Psoas muscle (tissue), 8 donors: ENCODE data around the gene C16orf87. TPM values are rescaled to one million over a fixed set of nuclear protein-coding genes. Genes with fewer than 3 reads are reported as not detected.

Source experiments
- ATAC-seq, 4 donors: fragments of 200-7000 bp; cut with Tn5 transposase; one replicate each; pipeline ENCODE4 v1.9.1; 2020; ENCODE audit warnings: moderate library complexity in 3 of 4, mild to moderate bottlenecking in 2 of 4
- DNase-seq, 2 donors: peaks; one replicate each; pipeline ENCODE4 v3.0.0-alpha.2; 2020
- H3K27ac ChIP-seq: fragments of 200-600 bp; one replicate; pipeline ENCODE4 v1.8.0; 2022
- H3K27me3 ChIP-seq, 3 donors: fragments of 200-600 bp in 1 of 3; one replicate each; pipeline versions ENCODE4 v1.6.1 to v1.8.0; 2013 to 2022; ENCODE audit warnings: low read length in 2 of 3, mild to moderate bottlenecking in 2 of 3, moderate library complexity in 1 of 3; ENCODE audit not compliant: insufficient read depth in 3 of 3
- H3K36me3 ChIP-seq, 2 donors: fragments of 200-600 bp in 1 of 2; one replicate each; pipeline versions ENCODE4 v1.6.1 to v1.8.0; 2013 to 2022; ENCODE audit warnings: low read depth in 1 of 2, mild to moderate bottlenecking in 1 of 2, moderate library complexity in 1 of 2; ENCODE audit not compliant: insufficient read depth in 1 of 2
- H3K4me1 ChIP-seq: fragments of 200-600 bp; one replicate; pipeline ENCODE4 v1.8.0; 2022
- H3K4me3 ChIP-seq: fragments of 200-600 bp; one replicate; pipeline ENCODE4 v1.8.0; 2022; ENCODE audit warnings: mild to moderate bottlenecking
- H3K9me3 ChIP-seq: fragments of 200-600 bp; one replicate; pipeline ENCODE4 v1.8.0; 2022
- CTCF ChIP-seq: fragments of 200-600 bp; IDR thresholded peaks from one replicate; pipeline ENCODE4 v1.8.0; 2022; ENCODE audit warnings: antibody characterized with exemption
- WGBS, 3 donors: extraction: QIAGEN DNeasy Blood & Tissue Kit; methylation state at CpG; one replicate each; pipeline versions ENCODE4 v1.1.6 to v1.1.7; 2013; 5-methylcytosine and 5-hydroxymethylcytosine counted together
- intact Hi-C, 2 donors: fragments of 100-400 bp; cut with DNase I; formaldehyde crosslinking; loops; one replicate each; pipeline versions ENCODE4 v1.11.0 to v1.14.2; 2022
- polyA plus RNA-seq, 3 donors: library from polyadenylated mRNA; stranded (reverse); fragments of 200-250 nt; gene quantifications; one replicate each; pipeline ENCODE4 v1.2.3, GENCODE V29; 2013
- total RNA-seq, 4 donors: library from RNA; stranded (reverse); fragmentation: NEBNext Ultra II Directional in 2 of 4; extraction: Animal tissue kit (Norgen Biotek cat#: 25700) in 2 of 4; gene quantifications; one replicate each; pipeline versions ENCODE4 v1.2.1 to v1.2.4, GENCODE V29; 2021 to 2023
- donor health status: healthy with polysubstance abuse.
- donor health status: DM: no; HTN: no; CAD: no; lungs with moderate emphysema.
- donor health status: Bipolar disorder and iron deficiency.
- donor health status: healthy.
- donor health status: DM: yes; HTN: yes; CAD: no.
- donor health status: DM: no; HTN: no; CAD: no.
- donor health status: DM: no; HTN: no; CAD: no.
- donor health status: DM: yes; HTN: yes; CAD: no.

The C16orf87 gene
- total and polyA plus RNA-seq, 7 donors, result 5.8 to 29.4 (median 20.1) TPM

GRCh38 chr16:46844771-46845170 lies 13.8 kb upstream of the C16orf87 start:
- no peaks in the 10 kb centered on the region for H3K9me3 ChIP-seq
- DNase-seq (no peak), ATAC-seq (no peak)
- intact Hi-C loops, result no loop called here
- WGBS, 3 donors, result 70 to 80% (median 71%) methylated on average over 10 of the region's 10 CpGs
- no peaks in the 10 kb centered on the region for H3K4me1 ChIP-seq
- no peak for TF ChIP-seq CTCF
- no peak overlapping the region for H3K4me3 ChIP-seq
- H3K27me3 ChIP-seq, result peaks cover 0 to 4% (median 1%) of the 10 kb centered on the region in 3 donors
- no peaks in the 10 kb centered on the region for H3K36me3 ChIP-seq
- H3K27ac ChIP-seq, result no peak overlapping the region

GRCh38 chr16:46843898-46844642 lies 13.1 kb upstream of the C16orf87 start:
- DNase-seq (no peak), ATAC-seq (peak in 3 of 4 donors; percentile 31 to 46 (median 40))
- no peak for TF ChIP-seq CTCF
- Histone ChIP-seq H3K4me1 (no peaks in the 10 kb centered on the region), H3K9me3 (no peaks in the 10 kb centered on the region), H3K36me3 (no peaks in the 10 kb centered on the region), H3K4me3 (peak overlapping the region; percentile 19), H3K27ac (no peak overlapping the region), H3K27me3 (peaks cover 0 to 4% (median 1%) of the 10 kb centered on the region in 3 donors)
- intact Hi-C loops, result no loop called here
- 38 to 50% (median 41%) methylated on average over 71 to 74 of the region's 74 CpGs for WGBS, 3 donors

GRCh38 chr16:46842192-46842895 lies 11.4 kb upstream of the C16orf87 start:
- 96 to 99% (median 97%) methylated on average over 18 of the region's 18 CpGs for WGBS, 3 donors
- no peaks in the 10 kb centered on the region for H3K9me3 ChIP-seq
- no peak for TF ChIP-seq CTCF
- DNase-seq (no peak), ATAC-seq (no peak)
- no peaks in the 10 kb centered on the region for H3K4me1 ChIP-seq
- intact Hi-C loops, result no loop called here
- H3K36me3 ChIP-seq, result no peaks in the 10 kb centered on the region
- H3K27ac ChIP-seq, result no peak overlapping the region
- no peak overlapping the region for H3K4me3 ChIP-seq
- H3K27me3 ChIP-seq, result peaks cover 0 to 4% (median 1%) of the 10 kb centered on the region in 3 donors

GRCh38 chr16:46839986-46840443 lies 9.0 kb upstream of the C16orf87 start:
- no peaks in the 10 kb centered on the region for H3K4me1 ChIP-seq
- no peak overlapping the region for H3K4me3 ChIP-seq
- ATAC-seq (no peak), DNase-seq (no peak)
- TF ChIP-seq CTCF, result no peak
- intact Hi-C loops, result no loop called here
- 72 to 76% (median 74%) methylated on average over 11 of the region's 11 CpGs for WGBS, 3 donors
- H3K27me3 ChIP-seq, result peaks cover 0 to 1% (median 0%) of the 10 kb centered on the region in 3 donors
- no peaks in the 10 kb centered on the region for H3K36me3 ChIP-seq
- H3K9me3 ChIP-seq, result no peaks in the 10 kb centered on the region
- H3K27ac ChIP-seq, result no peak overlapping the region
